Common myeloid progenitor, CD34-positive (primary cell): ENCODE measurements around the gene DMAP1.

Experiments used
- CTCF ChIA-PET: fragments of 350-600 bp; sonication (Branson Sonifier 250); formaldehyde crosslinking; loops from one replicate; lab custom pipeline; 2021; ENCODE audit warnings: antibody characterized with exemption; lab: Charles Lee
- POLR2A ChIA-PET: fragments of 350-600 bp; sonication (Branson Sonifier 250); formaldehyde crosslinking; loops from one replicate; lab custom pipeline; 2021; ENCODE audit warnings: antibody characterized with exemption; lab: Charles Lee
- DNase-seq, 3 donors: peaks; one replicate each; pipeline versions ENCODE4 v3.0.0 to v3.0.0-alpha.2; 2013
- H3K27ac ChIP-seq, 2 experiments: 1 replicate in 1 of 2; 2 replicates in 1 of 2; pipeline ENCODE4 v1.7.0; 2013; ENCODE audit warnings: inconsistent platforms in 2 of 2, low read length in 2 of 2, mild to moderate bottlenecking in 2 of 2, low read depth in 1 of 2, moderate library complexity in 1 of 2; ENCODE audit not compliant: severe bottlenecking in 2 of 2, insufficient read depth in 1 of 2, poor library complexity in 1 of 2
- H3K27me3 ChIP-seq, 5 experiments: replicated peaks in 2 of 5; 1 replicate in 3 of 5; 2 replicates in 2 of 5; pipeline versions ENCODE4 v1.6.1 to v1.7.0; 2013; ENCODE audit warnings: low read length in 4 of 5, mild to moderate bottlenecking in 2 of 5, moderate library complexity in 2 of 5, inconsistent platforms in 1 of 5; ENCODE audit not compliant: insufficient read depth in 5 of 5, control insufficient read depth in 4 of 5
- H3K36me3 ChIP-seq, 4 experiments: 1 replicate in 2 of 4; 2 replicates in 2 of 4; pipeline versions ENCODE4 v1.6.1 to v1.7.0; 2013; ENCODE audit warnings: low read length in 3 of 4, control low read depth in 1 of 4, mild to moderate bottlenecking in 1 of 4; ENCODE audit not compliant: control insufficient read depth in 4 of 4, insufficient read depth in 4 of 4
- H3K4me1 ChIP-seq, 4 experiments: 1 replicate in 3 of 4; 2 replicates in 1 of 4; pipeline versions ENCODE4 v1.6.1 to v1.7.1; 2013; ENCODE audit warnings: low read length in 3 of 4, mild to moderate bottlenecking in 3 of 4, control low read depth in 1 of 4, inconsistent platforms in 1 of 4, moderate library complexity in 1 of 4; ENCODE audit not compliant: control insufficient read depth in 4 of 4, insufficient read depth in 4 of 4; ENCODE audit errors: control extremely low read depth in 1 of 4
- H3K4me3 ChIP-seq, 7 experiments: 1 replicate in 4 of 7; 2 replicates in 3 of 7; pipeline versions ENCODE4 v1.5.1 to v1.7.0; 2013; ENCODE audit warnings: mild to moderate bottlenecking in 7 of 7, low read length in 6 of 7, moderate library complexity in 6 of 7, inconsistent platforms in 2 of 7, low read depth in 2 of 7, control low read depth in 1 of 7; ENCODE audit not compliant: insufficient read depth in 4 of 7, control insufficient read depth in 1 of 7; ENCODE audit errors: extremely low read depth in 1 of 7
- H3K9me3 ChIP-seq, 5 experiments: 1 replicate in 4 of 5; 2 replicates in 1 of 5; pipeline versions ENCODE4 v1.6.1 to v1.7.1; 2013; ENCODE audit warnings: low read length in 4 of 5, mild to moderate bottlenecking in 2 of 5, inconsistent platforms in 1 of 5, low read depth in 1 of 5, moderate library complexity in 1 of 5; ENCODE audit not compliant: control insufficient read depth in 4 of 5, insufficient read depth in 2 of 5; ENCODE audit errors: control extremely low read depth in 1 of 5
- WGBS: methylation state at CpG from one replicate; pipeline ENCODE4 v1.1.5; 2013; ENCODE audit not compliant: insufficient coverage; 5-methylcytosine and 5-hydroxymethylcytosine counted together

DMAP1 gene

DNA sequence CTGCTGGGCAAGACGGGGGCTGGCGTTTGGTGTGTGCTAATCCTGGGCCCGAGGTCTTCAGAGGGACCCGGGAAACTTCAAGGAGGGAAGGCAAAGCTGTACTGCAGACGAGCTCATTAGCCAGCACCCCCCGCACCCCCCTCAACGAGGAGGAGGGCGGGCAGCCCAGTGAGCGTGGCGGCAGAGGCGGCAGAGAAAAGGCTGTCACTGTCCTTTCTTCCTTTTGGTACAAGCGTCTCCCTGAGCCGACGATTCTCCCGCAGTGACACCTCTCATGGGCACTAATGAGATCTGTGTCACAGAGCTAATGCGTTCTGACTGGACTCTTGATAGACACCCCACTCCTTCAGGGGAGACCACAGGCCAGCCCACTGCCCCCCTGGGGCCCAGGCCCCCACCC is 29.5 kb downstream of the DMAP1 start:
- DNase-seq = no peak
- no peaks in the 10 kb centered on the region for H3K27me3 ChIP-seq
- ChIA-PET POLR2A (no interaction called here), CTCF (interaction anchor here (1.0 to 1.9 kb wide), 2 partner anchors 25 to 73 kb away, joined by 3 to 5 read pairs; no protein-coding TSS in a partner anchor)
- WGBS = 96% methylated on average over 16 of the region's 16 CpGs
- no peak overlapping the region for H3K4me3 ChIP-seq
- no peaks in the 10 kb centered on the region for H3K9me3 ChIP-seq
- no peak overlapping the region for H3K27ac ChIP-seq
- H3K36me3 ChIP-seq = peaks cover 0 to 39% (median 19%) of the 10 kb centered on the region in 4 experiments
- peaks cover 0 to 24% (median 23%) of the 10 kb centered on the region in 4 experiments for H3K4me1 ChIP-seq

DNA sequence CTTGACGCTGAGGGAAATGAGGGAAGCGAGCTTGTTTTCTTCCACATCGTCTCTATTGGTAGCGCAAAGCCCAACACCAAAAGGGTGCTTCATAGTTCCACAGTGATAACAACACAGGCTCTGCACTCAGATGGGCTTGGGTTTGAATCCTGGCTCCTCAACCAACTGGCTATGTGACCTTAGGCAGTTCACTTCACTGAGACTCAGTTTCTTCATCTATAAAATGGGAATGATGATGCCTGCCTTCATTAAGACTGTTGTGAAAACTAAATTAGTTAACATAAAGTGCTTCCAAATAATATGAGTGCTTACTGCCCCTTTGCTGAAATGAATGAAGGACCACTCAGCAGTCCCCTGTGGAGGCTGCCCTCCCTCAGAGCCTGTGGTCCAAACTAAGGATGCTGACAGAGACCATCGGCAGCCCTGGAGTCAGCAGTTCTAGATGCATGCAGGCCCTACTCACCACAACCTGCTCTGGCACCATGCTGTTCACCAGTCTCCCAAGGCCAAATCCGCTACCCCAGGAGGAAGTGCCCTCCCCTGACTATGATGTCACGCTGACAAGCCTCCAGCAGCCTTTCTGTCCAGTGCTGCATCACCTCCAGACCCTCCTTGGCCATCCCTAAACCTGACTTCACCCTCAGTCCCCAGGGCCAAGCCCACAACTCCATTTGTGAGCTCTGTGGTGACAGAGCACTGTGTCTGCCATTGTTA is 30.7 kb downstream of the DMAP1 start:
- no peak for DNase-seq
- H3K27me3 ChIP-seq = no peaks in the 10 kb centered on the region
- H3K36me3 ChIP-seq = peaks cover 0 to 44% (median 23%) of the 10 kb centered on the region in 4 experiments
- no peaks in the 10 kb centered on the region for H3K9me3 ChIP-seq
- peaks cover 0 to 14% (median 13%) of the 10 kb centered on the region in 4 experiments for H3K4me1 ChIP-seq
- 98% methylated on average over 7 of the region's 7 CpGs for WGBS
- POLR2A ChIA-PET = no interaction called here
- no peak overlapping the region for H3K4me3 ChIP-seq
- H3K27ac ChIP-seq = no peak overlapping the region
- CTCF ChIA-PET = interaction anchor here (1.4 to 1.9 kb wide), 2 partner anchors 26 kb away, joined by 4 to 5 read pairs; no protein-coding TSS in a partner anchor

GRCh38 chr1:44244986-44245385 is 31.7 kb downstream of the DMAP1 start:
- CTCF ChIA-PET = interaction anchor here (1.4 kb wide), 1 partner anchor 28 kb away, joined by 4 read pairs; no protein-coding TSS in a partner anchor
- WGBS = 97% methylated on average over 8 of the region's 9 CpGs
- Histone ChIP-seq H3K36me3 (peaks cover 0 to 44% (median 24%) of the 10 kb centered on the region in 4 experiments), H3K27ac (no peak overlapping the region), H3K27me3 (no peaks in the 10 kb centered on the region), H3K4me1 (peaks cover 0 to 4% (median 3%) of the 10 kb centered on the region in 4 experiments), H3K4me3 (no peak overlapping the region), H3K9me3 (no peaks in the 10 kb centered on the region)
- no peak for DNase-seq
- POLR2A ChIA-PET = no interaction called here

GRCh38 chr1:44246806-44247205 is 33.5 kb downstream of the DMAP1 start:
- ChIA-PET CTCF (interaction anchor here (0.7 to 1.6 kb wide), 3 partner anchors 21 to 30 kb away, joined by 3 to 6 read pairs (median 3); no protein-coding TSS in a partner anchor), POLR2A (no interaction called here)
- Histone ChIP-seq H3K4me3 (no peak overlapping the region), H3K9me3 (no peaks in the 10 kb centered on the region), H3K36me3 (peaks cover 0 to 36% (median 25%) of the 10 kb centered on the region in 4 experiments), H3K27ac (no peak overlapping the region), H3K27me3 (no peaks in the 10 kb centered on the region), H3K4me1 (no peaks in the 10 kb centered on the region)
- DNase-seq = no peak
- 100% methylated on average over 1 of the region's 2 CpGs for WGBS

DNA sequence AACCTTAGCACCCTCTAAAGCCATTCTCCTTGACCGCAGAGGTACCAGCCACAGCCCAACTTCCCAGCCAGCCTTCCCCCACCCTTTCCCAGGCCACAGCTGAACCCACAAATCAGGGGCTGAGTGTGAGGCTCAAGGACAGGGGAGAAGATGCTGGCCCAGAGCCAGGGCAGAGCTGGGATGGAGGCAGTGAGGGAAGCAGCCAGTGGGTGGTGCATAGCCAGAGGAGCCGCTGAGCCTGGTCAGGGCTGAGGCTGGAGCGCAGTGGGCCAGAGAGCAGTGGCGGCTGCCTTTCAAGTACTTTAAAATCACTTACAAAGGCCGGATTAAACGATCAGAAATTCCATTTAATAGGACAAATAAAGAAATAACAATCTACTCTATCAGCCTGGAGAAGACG is 36.3 kb downstream of the DMAP1 start:
- Histone ChIP-seq H3K27me3 (no peaks in the 10 kb centered on the region), H3K4me1 (peaks cover 0 to 4% (median 0%) of the 10 kb centered on the region in 4 experiments), H3K4me3 (no peak overlapping the region), H3K36me3 (peaks cover 3 to 21% (median 16%) of the 10 kb centered on the region in 4 experiments), H3K9me3 (no peaks in the 10 kb centered on the region), H3K27ac (no peak overlapping the region)
- WGBS = 97% methylated on average over 4 of the region's 7 CpGs
- ChIA-PET CTCF (interaction anchor here (1.1 to 1.4 kb wide), 5 partner anchors 10 to 345 kb away, joined by 3 to 4 read pairs (median 3); no protein-coding TSS in a partner anchor), POLR2A (no interaction called here)
- DNase-seq = no peak

DNA sequence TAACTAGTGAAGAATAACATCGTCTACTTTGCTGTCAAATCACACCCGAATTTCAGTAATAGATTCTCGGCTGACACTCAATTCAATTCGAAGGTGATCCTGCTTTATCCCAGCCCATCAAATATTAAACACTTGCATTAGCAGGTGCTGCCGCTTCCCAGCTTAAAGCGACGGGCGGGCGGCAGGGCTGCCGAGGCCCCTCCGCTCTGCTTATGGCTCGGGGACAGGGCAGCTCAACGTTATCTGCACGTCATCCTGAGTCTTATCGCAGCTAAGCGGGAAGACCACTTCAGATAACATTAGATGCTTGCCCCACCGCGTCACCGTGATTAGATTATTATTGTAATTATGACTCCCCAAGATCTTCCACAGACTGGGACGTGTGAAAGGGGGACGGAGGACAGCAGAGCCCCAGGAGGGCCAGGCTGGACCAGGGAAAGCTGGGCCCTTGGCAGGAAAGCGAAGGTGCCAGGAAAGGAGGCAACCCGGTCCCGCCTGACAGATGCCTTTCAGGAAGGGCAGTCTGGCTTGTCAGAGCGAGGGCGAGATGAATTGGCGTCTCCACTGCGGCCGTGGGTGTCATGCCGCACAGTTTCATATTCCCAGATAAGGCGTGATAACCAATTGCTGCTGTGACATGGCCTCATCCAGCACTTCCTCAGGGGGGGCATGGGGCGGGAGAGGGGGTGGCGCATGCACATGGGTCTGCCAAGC is 37.0 kb downstream of the DMAP1 start:
- no peak for DNase-seq
- ChIA-PET CTCF (interaction anchor here (1.1 to 1.4 kb wide), 5 partner anchors 11 to 345 kb away, joined by 3 to 4 read pairs (median 3); no protein-coding TSS in a partner anchor), POLR2A (no interaction called here)
- no peaks in the 10 kb centered on the region for H3K9me3 ChIP-seq
- peaks cover 0 to 6% (median 0%) of the 10 kb centered on the region in 4 experiments for H3K4me1 ChIP-seq
- no peak overlapping the region for H3K4me3 ChIP-seq
- H3K36me3 ChIP-seq = peaks cover 3 to 20% (median 14%) of the 10 kb centered on the region in 4 experiments
- no peaks in the 10 kb centered on the region for H3K27me3 ChIP-seq
- 96% methylated on average over 32 of the region's 33 CpGs for WGBS
- no peak overlapping the region for H3K27ac ChIP-seq
